NCI-H128 (cell line): ENCODE data around the gene PIGU.
A peak's percentile ranks its signal among the peaks of the same experiment; 100 is the strongest.
"Not testable (repeated sequence)": the region's sequence is repeated elsewhere in the genome, so short reads cannot be mapped to it uniquely, and the experiment has no call there.

Experiments used
- DNase-seq: peaks from one replicate; lab custom pipeline; 2025; ENCODE audit not compliant: unreplicated experiment; lab: John Stamatoyannopoulos, UW

The PIGU gene

GRCh38 chr20:34676642-34677373 lies at the start of gene PIGU:
TSS of gene PIGU (minus strand) at chr20:34677092. CDS start at chr20:34677085, 7 bp downstream.
- DNase-seq, result peak; percentile 92

GRCh38 chr20:34724172-34724571 lies 47.3 kb upstream of the PIGU start:
- no peak for DNase-seq

- DNase-seq, result not testable (repeated sequence)
Measured at GRCh38 chr20:34722560-34722959, 45.7 kb upstream of the PIGU start.

GRCh38 chr20:34720266-34720665 lies 43.4 kb upstream of the PIGU start:
- no peak for DNase-seq

- DNase-seq, result not testable (repeated sequence)
Measured at GRCh38 chr20:34719242-34720017, 42.5 kb upstream of the PIGU start.

- no peak for DNase-seq
Measured at GRCh38 chr20:34717230-34718095, 40.6 kb upstream of the PIGU start.

- no peak for DNase-seq
Measured at GRCh38 chr20:34716921-34717229, 40.0 kb upstream of the PIGU start.

- DNase-seq, result no peak
Measured at GRCh38 chr20:34715384-34715783, 38.5 kb upstream of the PIGU start.

GRCh38 chr20:34713944-34714515 lies 37.1 kb upstream of the PIGU start:
- not testable (repeated sequence) for DNase-seq

GRCh38 chr20:34713194-34713943 lies 36.5 kb upstream of the PIGU start:
- no peak for DNase-seq

- DNase-seq, result no peak
Measured at GRCh38 chr20:34712525-34713192, 35.8 kb upstream of the PIGU start.

- DNase-seq, result no peak
Measured at GRCh38 chr20:34711813-34712430, 35.0 kb upstream of the PIGU start.

- DNase-seq, result no peak
Measured at GRCh38 chr20:34710861-34711574, 34.1 kb upstream of the PIGU start.

GRCh38 chr20:34710568-34710839 lies 33.6 kb upstream of the PIGU start:
- no peak for DNase-seq

- peak; percentile 37 for DNase-seq
Measured at GRCh38 chr20:34709831-34710567, 33.1 kb upstream of the PIGU start.

- DNase-seq, result peak; percentile 55
Measured at GRCh38 chr20:34709044-34709830, 32.3 kb upstream of the PIGU start.

- DNase-seq, result peak; percentile 43
Measured at GRCh38 chr20:34708621-34709043, 31.7 kb upstream of the PIGU start.
